H9 (cell line): ENCODE data around the gene ZNF557. TPM values are rescaled to one million over a fixed set of nuclear protein-coding genes. Genes with fewer than 3 reads are reported as not detected.

Experiments
- DNase-seq: peaks from one replicate; pipeline ENCODE4 v3.0.0-alpha.2; 2017
- H2AFZ ChIP-seq: one replicate; pipeline ENCODE4 v1.6.1; 2013; ENCODE audit warnings: mild to moderate bottlenecking, low read length, control low read depth, moderate library complexity
- H2AK5ac ChIP-seq: 2 replicates; pipeline ENCODE4 v1.6.1; 2013; ENCODE audit warnings: low read length, control low read depth, mixed read lengths; ENCODE audit not compliant: insufficient read length
- H2BK120ac ChIP-seq: one replicate; pipeline ENCODE4 v1.6.1; 2013; ENCODE audit warnings: low read depth, mild to moderate bottlenecking, low read length, control low read depth, inconsistent platforms; ENCODE audit not compliant: poor library complexity, severe bottlenecking
- H2BK12ac ChIP-seq: 2 replicates; pipeline ENCODE4 v1.6.1; 2013; ENCODE audit warnings: low read length, control low read depth, mixed read lengths, low read depth; ENCODE audit not compliant: insufficient read length
- H2BK15ac ChIP-seq: 2 replicates; pipeline ENCODE4 v1.6.1; 2013; ENCODE audit warnings: low read depth, low read length, control low read depth
- H2BK20ac ChIP-seq: one replicate; pipeline ENCODE4 v1.6.1; 2013; ENCODE audit warnings: low read depth, mild to moderate bottlenecking, low read length, control low read depth, inconsistent platforms; ENCODE audit not compliant: poor library complexity, severe bottlenecking
- H2BK5ac ChIP-seq: 2 replicates; pipeline ENCODE4 v1.6.1; 2013; ENCODE audit warnings: low read length, control low read depth, mixed read lengths; ENCODE audit not compliant: insufficient read length
- H3K14ac ChIP-seq: 2 replicates; pipeline ENCODE4 v1.6.1; 2013; ENCODE audit warnings: low read length, control low read depth; ENCODE audit not compliant: insufficient read depth
- H3K18ac ChIP-seq: 2 replicates; pipeline ENCODE4 v1.6.1; 2013; ENCODE audit warnings: low read depth, mild to moderate bottlenecking, mixed read lengths, low read length, control low read depth; ENCODE audit not compliant: insufficient read length
- H3K23ac ChIP-seq: 2 replicates; pipeline ENCODE4 v1.6.1; 2013; ENCODE audit warnings: low read length, control low read depth, mixed read lengths, low read depth; ENCODE audit not compliant: insufficient read length
- H3K23me2 ChIP-seq: 2 replicates; pipeline ENCODE4 v1.6.1; 2013; ENCODE audit warnings: low read depth, mild to moderate bottlenecking, mixed read lengths, low read length, control low read depth; ENCODE audit not compliant: insufficient read length, poor library complexity, severe bottlenecking
- H3K27ac ChIP-seq: 2 replicates; pipeline ENCODE4 v1.5.1; 2013; ENCODE audit warnings: low read length, control low read depth, mixed read lengths, low read depth; ENCODE audit not compliant: insufficient read length
- H3K27me3 ChIP-seq: 2 replicates; pipeline ENCODE4 v1.6.1; 2013; ENCODE audit warnings: low read length, control low read depth, inconsistent platforms; ENCODE audit not compliant: insufficient read depth
- H3K4ac ChIP-seq: 2 replicates; pipeline ENCODE4 v1.6.1; 2013; ENCODE audit warnings: low read depth, mild to moderate bottlenecking, control low read depth, inconsistent platforms, low read length, moderate library complexity
- H3K4me1 ChIP-seq: 2 replicates; pipeline ENCODE4 v1.6.1; 2013; ENCODE audit warnings: low read length, control low read depth, inconsistent platforms; ENCODE audit not compliant: insufficient read depth
- H3K4me2 ChIP-seq: 2 replicates; pipeline ENCODE4 v1.6.1; 2013; ENCODE audit warnings: low read length, control low read depth, mixed read lengths; ENCODE audit not compliant: insufficient read length, insufficient read depth
- H3K56ac ChIP-seq: 2 replicates; pipeline ENCODE4 v1.6.1; 2013; ENCODE audit warnings: low read depth, mild to moderate bottlenecking, mixed read lengths, low read length, control low read depth; ENCODE audit not compliant: insufficient read length
- H3K79me1 ChIP-seq: 2 replicates; pipeline ENCODE4 v1.6.1; 2013; ENCODE audit warnings: low read depth, mild to moderate bottlenecking, moderate library complexity, low read length, control low read depth, inconsistent platforms; ENCODE audit not compliant: insufficient read depth, poor library complexity, severe bottlenecking
- H3K79me2 ChIP-seq: 2 replicates; pipeline ENCODE4 v1.6.1; 2013; ENCODE audit warnings: low read length, control low read depth, inconsistent platforms; ENCODE audit not compliant: insufficient read depth
- H3K9ac ChIP-seq: 2 replicates; pipeline ENCODE4 v1.6.1; 2013; ENCODE audit warnings: low read length, control low read depth, mixed read lengths; ENCODE audit not compliant: insufficient read length; ENCODE audit errors: extremely low read depth
- H3K9me3 ChIP-seq: one replicate; pipeline ENCODE4 v1.6.1; 2013; ENCODE audit warnings: low read depth, low read length, inconsistent platforms; ENCODE audit not compliant: control insufficient read depth
- H3T11ph ChIP-seq: one replicate; pipeline ENCODE4 v1.6.1; 2013; ENCODE audit warnings: mild to moderate bottlenecking, low read length, control low read depth, inconsistent platforms
- H4K20me1 ChIP-seq: one replicate; pipeline ENCODE4 v1.6.1; 2013; ENCODE audit not compliant: control insufficient read depth, insufficient read length, insufficient read depth
- H4K5ac ChIP-seq: 2 replicates; pipeline ENCODE4 v1.6.1; 2013; ENCODE audit warnings: low read depth, mild to moderate bottlenecking, mixed read lengths, low read length, control low read depth; ENCODE audit not compliant: insufficient read length
- H4K8ac ChIP-seq: replicated peaks from 2 replicates; pipeline ENCODE4 v1.6.1; 2013; ENCODE audit warnings: low read length, control low read depth, mixed read lengths, low read depth; ENCODE audit not compliant: insufficient read length
- H4K91ac ChIP-seq: 2 replicates; pipeline ENCODE4 v1.6.1; 2013; ENCODE audit warnings: low read depth, mild to moderate bottlenecking, moderate library complexity, mixed read lengths, low read length, control low read depth; ENCODE audit not compliant: insufficient read length
- H3K27ac Mint-ChIP-seq, 3 experiments: 2 replicates in 2 of 3; 3 replicates in 1 of 3; pipeline ENCODE4 v1.8.0; 2020 to 2021; ENCODE audit warnings: mixed read lengths in 3 of 3, mild to moderate bottlenecking in 1 of 3, moderate library complexity in 1 of 3
- H3K27me3 Mint-ChIP-seq: 2 replicates; pipeline ENCODE4 v1.8.0; 2021; ENCODE audit warnings: low read depth, mild to moderate bottlenecking, moderate library complexity, mixed read lengths
- H3K36me3 Mint-ChIP-seq, 3 experiments: 2 replicates in 2 of 3; 3 replicates in 1 of 3; pipeline ENCODE4 v1.8.0; 2020 to 2021; ENCODE audit warnings: low read depth in 3 of 3, mixed read lengths in 3 of 3; ENCODE audit not compliant: insufficient read depth in 1 of 3
- H3K4me1 Mint-ChIP-seq, 2 experiments: 2 replicates each; pipeline ENCODE4 v1.8.0; 2020; ENCODE audit warnings: mixed read lengths in 2 of 2
- H3K4me3 Mint-ChIP-seq, 2 experiments: 2 replicates in 1 of 2; 3 replicates in 1 of 2; pipeline ENCODE4 v1.8.0; 2020 to 2021; ENCODE audit warnings: mild to moderate bottlenecking in 2 of 2, mixed read lengths in 2 of 2, moderate library complexity in 1 of 2
- H3K9me3 Mint-ChIP-seq, 2 experiments: 2 replicates in 1 of 2; 3 replicates in 1 of 2; pipeline ENCODE4 v1.8.0; 2020; ENCODE audit warnings: mild to moderate bottlenecking in 2 of 2, mixed read lengths in 2 of 2, moderate library complexity in 1 of 2
- CTCF ChIP-seq: fragments of 200-600 bp; sonication (generic); conservative IDR thresholded peaks from 3 replicates; pipeline ENCODE4 v1.8.0; 2021; ENCODE audit warnings: antibody characterized with exemption, mild to moderate bottlenecking
- WGBS: extraction: QIAGEN DNeasy Blood & Tissue Kit; methylation state at CpG from one replicate; pipeline ENCODE4 v1.1.7; 2013; ENCODE audit warnings: missing lambda C conversion rate, low lambda C conversion rate, mixed read lengths; ENCODE audit not compliant: insufficient read length; ENCODE audit errors: extremely low coverage; 5-methylcytosine and 5-hydroxymethylcytosine counted together
- total RNA-seq: library from RNA; stranded (reverse); gene quantifications from 2 replicates; pipeline ENCODE4 v1.2.1, GENCODE V29; 2021

Gene ZNF557
- total RNA-seq, 1 experiment from 2014 or later, result 12.2 TPM

DNA sequence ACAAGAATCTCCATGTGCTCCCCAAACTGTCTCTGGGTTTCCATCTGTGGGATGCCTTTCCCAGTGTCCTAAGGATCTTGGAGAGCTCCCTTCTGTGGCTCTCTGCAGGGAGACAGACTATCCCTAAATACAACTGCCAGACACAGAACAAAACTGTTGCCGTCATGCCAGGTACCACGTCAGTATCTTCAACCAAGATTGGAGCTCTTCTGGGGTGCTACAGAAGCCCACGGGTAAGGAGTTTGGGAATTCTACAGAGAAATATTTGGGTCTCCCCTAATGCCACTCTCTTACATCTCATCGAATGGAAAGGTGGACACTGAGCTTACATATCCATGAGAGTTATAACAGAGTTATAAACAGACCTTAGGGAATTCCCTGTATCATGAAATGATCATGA is 6.2 kb upstream of the ZNF557 start:
- H3K23me2 ChIP-seq, result no peaks in the 10 kb centered on the region
- H3K36me3 Mint-ChIP-seq, result peaks cover 0 to 4% (median 2%) of the 10 kb centered on the region in 3 experiments; a peak in 4 of 7 replicates
- no peak overlapping the region for H3K27ac ChIP-seq
- H3K4me1 Mint-ChIP-seq, result no peaks in the 10 kb centered on the region
- H2BK20ac ChIP-seq, result no peak overlapping the region
- no peak for DNase-seq
- no peak overlapping the region for H3K18ac ChIP-seq
- H3K4me1 ChIP-seq, result no peaks in the 10 kb centered on the region
- H3K56ac ChIP-seq, result no peak overlapping the region
- peaks cover 27 to 42% of the 10 kb centered on the region in 2 experiments for H3K9me3 Mint-ChIP-seq
- H4K20me1 ChIP-seq, result no peaks in the 10 kb centered on the region
- TF ChIP-seq CTCF, result no peak
- no peak overlapping the region for H2AFZ ChIP-seq
- no peak overlapping the region for H3K4ac ChIP-seq
- H3K23ac ChIP-seq, result no peak overlapping the region
- H3K27me3 ChIP-seq, result no peaks in the 10 kb centered on the region
- no peak overlapping the region for H3K4me3 Mint-ChIP-seq
- no CpG with 5 or more reads among the region's 4 CpGs for WGBS
- no peaks in the 10 kb centered on the region for H3K9me3 ChIP-seq
- no peaks in the 10 kb centered on the region for H3K27me3 Mint-ChIP-seq
- no peak overlapping the region for H3T11ph ChIP-seq
- no peaks in the 10 kb centered on the region for H3K79me1 ChIP-seq
- no peaks in the 10 kb centered on the region for H3K79me2 ChIP-seq
- H2BK15ac ChIP-seq, result no peak overlapping the region
- no peak overlapping the region for H2BK12ac ChIP-seq
- no peak overlapping the region for H3K9ac ChIP-seq
- H4K5ac ChIP-seq, result no peak overlapping the region
- H3K4me2 ChIP-seq, result no peak overlapping the region
- no peak overlapping the region for H3K27ac Mint-ChIP-seq
- no peak overlapping the region for H4K8ac ChIP-seq
- H2AK5ac ChIP-seq, result no peak overlapping the region
- H2BK5ac ChIP-seq, result no peak overlapping the region
- H3K14ac ChIP-seq, result no peak overlapping the region
- no peak overlapping the region for H4K91ac ChIP-seq
- no peak overlapping the region for H2BK120ac ChIP-seq
